ENCODE measurements around the gene ZBTB39. TPM values are rescaled to one million over a fixed set of nuclear protein-coding genes. Genes with fewer than 3 reads are reported as not detected.
A peak's percentile ranks its signal among the peaks of the same experiment; 100 is the strongest.
"Not testable (repeated sequence)": the region's sequence is repeated elsewhere in the genome, so short reads cannot be mapped to it uniquely, and the experiment has no call there.

Gene ZBTB39
- total RNA-seq, 2 donors from 2014 or later = 3.6 to 5.2 TPM

DNA sequence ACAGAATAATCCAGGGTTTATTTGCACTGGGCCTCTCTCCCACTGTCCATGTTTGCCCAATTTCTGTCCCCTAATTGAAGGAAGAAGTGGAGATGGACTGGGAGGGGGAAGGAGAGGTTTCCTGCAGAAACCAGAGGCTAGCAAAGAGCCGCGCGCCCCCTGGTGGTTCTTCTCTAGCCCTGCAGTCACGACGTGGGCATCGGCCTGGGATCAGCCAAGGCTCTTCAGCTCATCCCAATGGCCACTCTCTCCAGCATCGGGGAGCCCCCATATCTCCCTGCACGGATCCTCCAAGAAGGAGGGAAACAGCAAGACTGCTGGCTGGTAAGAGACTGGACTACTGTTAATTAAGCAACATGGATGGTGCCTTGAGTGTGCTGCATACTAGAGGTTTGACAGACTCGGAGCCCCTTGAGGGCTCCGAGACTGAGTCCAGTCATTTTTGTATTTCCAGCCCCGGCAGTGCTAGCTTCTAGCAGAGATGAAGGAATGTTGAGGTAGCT, 18.7 kb downstream of the ZBTB39 start:
- Histone ChIP-seq H3K4me1 (no peaks in the 10 kb centered on the region), H3K27me3 (no peaks in the 10 kb centered on the region), H3K27ac (no peak overlapping the region), H3K36me3 (replicated peaks in 1 of 2; ENCODE audit: insufficient read depth in 1 of 2, low read depth in 2 of 2) (no peaks in the 10 kb centered on the region), H3K9me3 (no peaks in the 10 kb centered on the region), H3K4me3 (no peak overlapping the region)
- DNase-seq = peak; percentile 79 to 82 (median 80)
- TF ChIP-seq, protein P1, sequence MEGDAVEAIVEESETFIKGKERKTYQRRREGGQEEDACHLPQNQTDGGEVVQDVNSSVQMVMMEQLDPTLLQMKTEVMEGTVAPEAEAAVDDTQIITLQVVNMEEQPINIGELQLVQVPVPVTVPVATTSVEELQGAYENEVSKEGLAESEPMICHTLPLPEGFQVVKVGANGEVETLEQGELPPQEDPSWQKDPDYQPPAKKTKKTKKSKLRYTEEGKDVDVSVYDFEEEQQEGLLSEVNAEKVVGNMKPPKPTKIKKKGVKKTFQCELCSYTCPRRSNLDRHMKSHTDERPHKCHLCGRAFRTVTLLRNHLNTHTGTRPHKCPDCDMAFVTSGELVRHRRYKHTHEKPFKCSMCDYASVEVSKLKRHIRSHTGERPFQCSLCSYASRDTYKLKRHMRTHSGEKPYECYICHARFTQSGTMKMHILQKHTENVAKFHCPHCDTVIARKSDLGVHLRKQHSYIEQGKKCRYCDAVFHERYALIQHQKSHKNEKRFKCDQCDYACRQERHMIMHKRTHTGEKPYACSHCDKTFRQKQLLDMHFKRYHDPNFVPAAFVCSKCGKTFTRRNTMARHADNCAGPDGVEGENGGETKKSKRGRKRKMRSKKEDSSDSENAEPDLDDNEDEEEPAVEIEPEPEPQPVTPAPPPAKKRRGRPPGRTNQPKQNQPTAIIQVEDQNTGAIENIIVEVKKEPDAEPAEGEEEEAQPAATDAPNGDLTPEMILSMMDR (IDR thresholded peaks at IDR 0.05) = peak; percentile 86 to 96 (median 92)
- no peak for TF ChIP-seq POLR2A (IDR thresholded peaks at IDR 0.05)
- peak; percentile 88 for ATAC-seq
- WGBS, 2 donors = 20 to 24% methylated on average over 11 of the region's 11 CpGs
- intact Hi-C loops (cut with DNase I) = no loop called here

DNA sequence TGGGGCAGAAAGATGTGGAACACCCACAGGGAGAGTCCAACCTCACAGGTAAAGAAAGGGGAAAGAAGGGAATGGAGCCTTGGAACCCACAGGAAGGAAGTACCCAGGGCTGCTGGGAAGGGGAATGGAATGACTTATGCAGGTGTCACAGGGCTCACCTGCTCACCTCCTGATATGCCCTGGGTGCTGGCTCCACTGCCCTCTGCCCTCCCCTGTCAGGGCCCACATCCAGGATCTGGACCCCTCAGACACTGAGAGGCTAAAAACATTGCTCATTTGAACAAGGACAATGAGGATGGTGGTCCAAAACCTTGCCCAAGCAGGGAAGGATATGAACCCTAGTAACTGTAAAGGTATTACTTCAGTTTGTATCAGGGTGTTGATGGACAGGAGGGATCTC, 19.3 kb downstream of the ZBTB39 start:
- no peak for ATAC-seq
- intact Hi-C loops (cut with DNase I) = no loop called here
- no peak overlapping the region for H3K27ac ChIP-seq

DNA sequence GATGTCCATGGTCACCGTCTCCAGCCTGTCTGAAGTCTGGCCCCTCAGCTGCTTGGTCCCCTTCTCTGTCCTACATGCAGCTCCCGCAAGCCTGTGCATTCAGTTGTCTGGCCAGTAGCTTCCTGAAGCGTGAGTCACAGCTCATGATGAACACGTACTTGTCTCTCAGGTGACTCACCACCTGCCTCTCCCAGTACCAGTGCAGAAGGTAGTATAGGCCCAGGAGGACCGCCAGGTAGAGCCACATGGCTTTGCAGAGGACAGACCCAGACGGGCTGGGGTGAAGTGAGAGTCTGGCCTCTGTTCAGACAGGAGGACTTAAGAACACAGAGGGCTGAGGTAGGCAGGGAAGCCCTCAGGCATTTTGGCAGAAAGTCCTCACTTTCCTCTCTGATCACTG, 20.6 kb downstream of the ZBTB39 start:
- WGBS, 2 donors = 58 to 63% methylated on average over 4 to 5 of the region's 6 CpGs
- H3K27me3 ChIP-seq; H3K4me3 ChIP-seq; intact Hi-C loops (cut with DNase I); DNase-seq; ATAC-seq; H3K4me1 ChIP-seq; H3K27ac ChIP-seq; H3K36me3 ChIP-seq (replicated peaks in 1 of 2; ENCODE audit: insufficient read depth in 1 of 2, low read depth in 2 of 2); H3K9me3 ChIP-seq: not testable (repeated sequence)

More for the DNA sequence above, 19.3 kb downstream of the ZBTB39 start:
- Histone ChIP-seq H3K27me3 (no peaks in the 10 kb centered on the region), H3K36me3 (replicated peaks in 1 of 2; ENCODE audit: insufficient read depth in 1 of 2, low read depth in 2 of 2) (no peaks in the 10 kb centered on the region), H3K4me1 (no peaks in the 10 kb centered on the region), H3K4me3 (no peak overlapping the region), H3K9me3 (no peaks in the 10 kb centered on the region)
- TF ChIP-seq POLR2A (IDR thresholded peaks at IDR 0.05) = no peak
- TF ChIP-seq, protein P1 (IDR thresholded peaks at IDR 0.05) = no peak
- DNase-seq = no peak

DNA sequence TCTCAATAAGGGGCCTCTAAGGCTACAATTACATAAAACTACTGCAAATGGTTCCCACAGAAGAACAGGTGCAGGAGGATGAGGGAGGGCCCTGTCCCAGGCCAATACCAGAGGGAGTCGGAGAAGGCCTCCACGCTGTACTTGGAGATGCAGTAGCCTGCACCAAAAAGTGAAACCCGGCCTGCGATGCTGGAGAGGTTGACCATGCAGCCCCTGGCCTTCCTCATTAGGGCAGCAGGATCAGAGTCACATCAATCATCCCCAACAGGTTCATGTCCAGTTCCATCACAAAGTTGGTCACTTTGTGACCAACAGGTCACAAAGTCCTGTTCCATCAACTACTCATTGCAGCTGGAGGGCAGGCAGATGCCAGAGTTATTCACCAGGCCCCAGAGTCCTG, 23.0 kb downstream of the ZBTB39 start:
- Histone ChIP-seq H3K27me3 (no peaks in the 10 kb centered on the region), H3K27ac (no peak overlapping the region), H3K4me3 (no peak overlapping the region), H3K9me3 (no peaks in the 10 kb centered on the region), H3K36me3 (replicated peaks in 1 of 2; ENCODE audit: insufficient read depth in 1 of 2, low read depth in 2 of 2) (no peaks in the 10 kb centered on the region), H3K4me1 (no peaks in the 10 kb centered on the region)
- ATAC-seq = no peak
- intact Hi-C loops (cut with DNase I) = no loop called here
- TF ChIP-seq, protein P1 (IDR thresholded peaks at IDR 0.05) = no peak
- no peak for TF ChIP-seq POLR2A (IDR thresholded peaks at IDR 0.05)
- WGBS, 2 donors = 76 to 78% methylated on average over 4 of the region's 4 CpGs
- DNase-seq = no peak

DNA sequence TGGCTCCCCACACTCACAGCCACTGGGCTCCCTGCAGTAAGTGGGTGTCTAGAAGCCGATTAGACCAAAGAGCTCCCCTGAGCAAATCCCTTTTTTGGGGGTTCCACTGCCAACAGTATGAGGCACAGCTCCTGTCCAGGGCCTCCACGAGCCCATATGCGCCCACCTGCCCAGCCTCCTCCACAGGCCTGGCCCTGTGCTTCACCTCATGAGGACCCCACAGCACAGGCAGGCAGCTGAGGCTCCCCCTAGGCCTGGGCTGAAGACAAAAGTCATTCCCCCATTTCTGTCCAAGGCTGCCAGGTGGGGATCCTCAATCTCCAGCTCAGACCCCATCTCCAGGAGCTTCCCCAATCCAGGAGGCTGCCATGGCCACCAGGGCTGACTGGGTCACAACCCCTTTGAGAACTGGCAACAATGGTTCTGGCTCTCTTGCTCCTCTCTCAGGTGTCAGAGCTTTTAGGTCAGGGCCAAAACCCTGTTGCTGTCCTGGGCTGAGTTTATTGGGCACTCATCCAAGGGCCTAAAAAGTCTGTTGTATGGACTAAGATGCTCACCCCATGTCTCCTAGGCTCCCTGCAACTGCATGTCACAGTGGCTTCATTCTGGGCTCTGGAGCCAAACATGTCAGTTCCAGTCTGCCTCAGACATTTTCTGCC, 23.6 kb downstream of the ZBTB39 start:
- H3K27me3 ChIP-seq; H3K4me1 ChIP-seq; DNase-seq; intact Hi-C loops (cut with DNase I); ATAC-seq; H3K27ac ChIP-seq; H3K36me3 ChIP-seq (replicated peaks in 1 of 2; ENCODE audit: insufficient read depth in 1 of 2, low read depth in 2 of 2); H3K4me3 ChIP-seq; H3K9me3 ChIP-seq: not testable (repeated sequence)
- WGBS, 2 donors = 87% methylated on average over 3 of the region's 3 CpGs; no CpG with 5 or more reads in 1 of the 2 donors

Data from body of pancreas (tissue), 4 donors.